Astrocyte (in vitro differentiated cells and primary cell): ENCODE data around the gene LRBA. TPM values are rescaled to one million over a fixed set of nuclear protein-coding genes. Genes with fewer than 3 reads are reported as not detected.
A peak's percentile ranks its signal among the peaks of the same experiment; 100 is the strongest.

ENCODE experiments used
- DNase-seq: peaks from one replicate; pipeline ENCODE4 v3.0.0-alpha.2; 2010; ENCODE audit warnings: low read depth
- FAIRE-seq: peaks from 2 replicates; lab custom pipeline; 2011; peaks lifted over from hg19 to GRCh38; lab: Jason Lieb, UNC
- H2AFZ ChIP-seq: 2 replicates; pipeline ENCODE4 v1.6.0; 2012; ENCODE audit warnings: low read depth, low read length, inconsistent platforms
- H3K27ac ChIP-seq: 2 replicates; pipeline ENCODE4 v1.5.1; 2011; ENCODE audit warnings: low read depth, low read length, inconsistent platforms
- H3K27me3 ChIP-seq: 2 replicates; pipeline ENCODE4 v1.6.0; 2011; ENCODE audit warnings: low read length, inconsistent platforms; ENCODE audit not compliant: insufficient read depth
- H3K36me3 ChIP-seq: 2 replicates; pipeline ENCODE4 v1.5.1; 2011; ENCODE audit warnings: low read length, inconsistent platforms; ENCODE audit not compliant: insufficient read depth
- H3K4me1 ChIP-seq: 2 replicates; pipeline ENCODE4 v1.5.1; 2011; ENCODE audit warnings: low read length, inconsistent platforms; ENCODE audit not compliant: insufficient read depth
- H3K4me2 ChIP-seq: 2 replicates; pipeline ENCODE4 v1.6.0; 2012; ENCODE audit warnings: low read length, inconsistent platforms
- H3K4me3 ChIP-seq: 2 replicates; pipeline ENCODE4 v1.5.1; 2011; ENCODE audit warnings: low read depth, mild to moderate bottlenecking, low read length, inconsistent platforms; ENCODE audit not compliant: insufficient read depth
- H3K79me2 ChIP-seq: 2 replicates; pipeline ENCODE4 v1.6.0; 2012; ENCODE audit warnings: mild to moderate bottlenecking, low read length, inconsistent platforms; ENCODE audit not compliant: insufficient read depth
- H3K9ac ChIP-seq: 2 replicates; pipeline ENCODE4 v1.6.0; 2012; ENCODE audit warnings: mild to moderate bottlenecking, low read length, inconsistent platforms
- H3K9me3 ChIP-seq: 2 replicates; pipeline ENCODE4 v1.5.1; 2012; ENCODE audit warnings: low read depth, mild to moderate bottlenecking, low read length, inconsistent platforms; ENCODE audit not compliant: insufficient read depth
- H4K20me1 ChIP-seq: 2 replicates; pipeline ENCODE4 v1.6.0; 2012; ENCODE audit warnings: low read length, inconsistent platforms; ENCODE audit not compliant: insufficient read depth
- H3K27ac Mint-ChIP-seq: one replicate; pipeline ENCODE4 v1.8.0; 2021; ENCODE audit warnings: mild to moderate bottlenecking, mixed read lengths; ENCODE audit not compliant: unreplicated experiment
- H3K27me3 Mint-ChIP-seq: one replicate; pipeline ENCODE4 v1.8.0; 2021; ENCODE audit warnings: low read depth, mixed read lengths; ENCODE audit not compliant: unreplicated experiment
- H3K36me3 Mint-ChIP-seq: one replicate; pipeline ENCODE4 v1.8.0; 2021; ENCODE audit warnings: low read depth, mixed read lengths; ENCODE audit not compliant: unreplicated experiment
- H3K4me1 Mint-ChIP-seq: one replicate; pipeline ENCODE4 v1.8.0; 2021; ENCODE audit warnings: low read depth, mixed read lengths; ENCODE audit not compliant: unreplicated experiment
- H3K4me3 Mint-ChIP-seq: one replicate; pipeline ENCODE4 v1.8.0; 2021; ENCODE audit warnings: mild to moderate bottlenecking, moderate library complexity, mixed read lengths; ENCODE audit not compliant: unreplicated experiment
- H3K9me3 Mint-ChIP-seq: one replicate; pipeline ENCODE4 v1.8.0; 2021; ENCODE audit warnings: mild to moderate bottlenecking, mixed read lengths; ENCODE audit not compliant: unreplicated experiment
- EZH2 ChIP-seq: IDR thresholded peaks from 2 replicates; pipeline ENCODE4 v1.6.1; 2012; ENCODE audit warnings: mild to moderate bottlenecking, low read length, inconsistent platforms; ENCODE audit not compliant: insufficient read depth
- total RNA-seq: library from RNA; stranded (reverse); gene quantifications from 2 replicates; pipeline ENCODE4 v1.2.1, GENCODE V29; 2021
- TF ChIP-seq, protein P1 (sequence below): IDR thresholded peaks from 2 replicates; pipeline ENCODE4 v1.5.1; 2011; ENCODE audit warnings: low read depth, mild to moderate bottlenecking, inconsistent platforms, low read length, moderate library complexity; ENCODE audit not compliant: insufficient read depth

The LRBA gene
- total RNA-seq, 1 donor from 2014 or later, result 25.3 TPM

GRCh38 chr4:150573534-150573933, 441.6 kb downstream of the LRBA start:
- Mint-ChIP-seq H3K9me3 (no peaks in the 10 kb centered on the region), H3K4me3 (no peak overlapping the region), H3K27me3 (no peaks in the 10 kb centered on the region), H3K27ac (no peak overlapping the region), H3K36me3 (no peaks in the 10 kb centered on the region), H3K4me1 (peaks cover 7% of the 10 kb centered on the region)
- no peak for FAIRE-seq
- Histone ChIP-seq H3K36me3 (no peaks in the 10 kb centered on the region), H2AFZ (no peak overlapping the region), H4K20me1 (no peaks in the 10 kb centered on the region), H3K79me2 (no peaks in the 10 kb centered on the region), H3K9me3 (no peaks in the 10 kb centered on the region), H3K9ac (no peak overlapping the region), H3K27me3 (no peaks in the 10 kb centered on the region), H3K4me1 (peaks cover 17% of the 10 kb centered on the region), H3K27ac (no peak overlapping the region), H3K4me3 (no peak overlapping the region), H3K4me2 (peak overlapping the region; percentile 43)
- TF ChIP-seq EZH2, result no peak
- TF ChIP-seq, protein P1, sequence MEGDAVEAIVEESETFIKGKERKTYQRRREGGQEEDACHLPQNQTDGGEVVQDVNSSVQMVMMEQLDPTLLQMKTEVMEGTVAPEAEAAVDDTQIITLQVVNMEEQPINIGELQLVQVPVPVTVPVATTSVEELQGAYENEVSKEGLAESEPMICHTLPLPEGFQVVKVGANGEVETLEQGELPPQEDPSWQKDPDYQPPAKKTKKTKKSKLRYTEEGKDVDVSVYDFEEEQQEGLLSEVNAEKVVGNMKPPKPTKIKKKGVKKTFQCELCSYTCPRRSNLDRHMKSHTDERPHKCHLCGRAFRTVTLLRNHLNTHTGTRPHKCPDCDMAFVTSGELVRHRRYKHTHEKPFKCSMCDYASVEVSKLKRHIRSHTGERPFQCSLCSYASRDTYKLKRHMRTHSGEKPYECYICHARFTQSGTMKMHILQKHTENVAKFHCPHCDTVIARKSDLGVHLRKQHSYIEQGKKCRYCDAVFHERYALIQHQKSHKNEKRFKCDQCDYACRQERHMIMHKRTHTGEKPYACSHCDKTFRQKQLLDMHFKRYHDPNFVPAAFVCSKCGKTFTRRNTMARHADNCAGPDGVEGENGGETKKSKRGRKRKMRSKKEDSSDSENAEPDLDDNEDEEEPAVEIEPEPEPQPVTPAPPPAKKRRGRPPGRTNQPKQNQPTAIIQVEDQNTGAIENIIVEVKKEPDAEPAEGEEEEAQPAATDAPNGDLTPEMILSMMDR, result no peak
- peak; percentile 64 for DNase-seq

GRCh38 chr4:150572704-150573504, 442.2 kb downstream of the LRBA start:
- DNase-seq (no peak), FAIRE-seq (no peak)
- H3K79me2 ChIP-seq, result no peaks in the 10 kb centered on the region
- H4K20me1 ChIP-seq, result no peaks in the 10 kb centered on the region
- no peak overlapping the region for H3K4me3 ChIP-seq
- Mint-ChIP-seq H3K36me3 (no peaks in the 10 kb centered on the region), H3K4me1 (peaks cover 7% of the 10 kb centered on the region), H3K4me3 (no peak overlapping the region), H3K9me3 (no peaks in the 10 kb centered on the region), H3K27ac (peak overlapping the region; percentile 11), H3K27me3 (no peaks in the 10 kb centered on the region)
- peaks cover 17% of the 10 kb centered on the region for H3K4me1 ChIP-seq
- TF ChIP-seq EZH2, result no peak
- TF ChIP-seq, protein P1, result no peak
- no peaks in the 10 kb centered on the region for H3K27me3 ChIP-seq
- H3K36me3 ChIP-seq, result no peaks in the 10 kb centered on the region
- no peak overlapping the region for H3K4me2 ChIP-seq
- no peak overlapping the region for H3K9ac ChIP-seq
- no peak overlapping the region for H2AFZ ChIP-seq
- no peaks in the 10 kb centered on the region for H3K9me3 ChIP-seq
- H3K27ac ChIP-seq, result no peak overlapping the region

DNA sequence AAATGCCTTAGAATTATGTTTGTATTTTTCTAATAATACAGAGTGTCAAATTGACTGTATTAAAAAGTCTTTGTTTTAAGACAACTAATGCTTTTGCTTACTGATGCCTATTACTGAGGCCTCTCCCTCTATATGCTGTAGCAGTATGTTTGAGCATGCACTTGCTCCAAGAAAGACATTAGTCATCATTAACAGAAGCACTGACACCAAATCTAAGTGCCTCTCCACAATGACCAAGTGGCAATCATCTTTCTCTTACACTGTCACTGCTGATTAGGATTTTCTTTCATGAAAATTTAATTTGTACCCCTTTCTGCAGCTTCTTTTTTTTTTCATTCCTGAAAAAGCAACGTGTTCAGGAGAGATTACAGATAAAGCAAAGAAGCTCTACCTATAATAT, 444.2 kb downstream of the LRBA start:
- no peak overlapping the region for H3K27ac ChIP-seq
- no peaks in the 10 kb centered on the region for H3K27me3 ChIP-seq
- no peaks in the 10 kb centered on the region for H3K79me2 ChIP-seq
- H4K20me1 ChIP-seq, result no peaks in the 10 kb centered on the region
- FAIRE-seq (no peak), DNase-seq (no peak)
- H3K4me3 ChIP-seq, result no peak overlapping the region
- Mint-ChIP-seq H3K27me3 (no peaks in the 10 kb centered on the region), H3K4me1 (peaks cover 7% of the 10 kb centered on the region), H3K4me3 (no peak overlapping the region), H3K9me3 (no peaks in the 10 kb centered on the region), H3K27ac (no peak overlapping the region), H3K36me3 (no peaks in the 10 kb centered on the region)
- H2AFZ ChIP-seq, result no peak overlapping the region
- H3K4me2 ChIP-seq, result no peak overlapping the region
- H3K36me3 ChIP-seq, result no peaks in the 10 kb centered on the region
- peaks cover 17% of the 10 kb centered on the region for H3K4me1 ChIP-seq
- H3K9me3 ChIP-seq, result no peaks in the 10 kb centered on the region
- TF ChIP-seq, protein P1, result no peak
- no peak for TF ChIP-seq EZH2
- no peak overlapping the region for H3K9ac ChIP-seq
